PC-3 (cell line): ENCODE data around the gene MARF1.

ENCODE experiments used
- EZH2 ChIP-seq: fragments of 300-600 bp; sonication (generic); IDR thresholded peaks from one replicate; pipeline ENCODE4 v1.6.1; 2017; ENCODE audit warnings: antibody characterized with exemption, mild to moderate bottlenecking, low read length; ENCODE audit not compliant: unreplicated experiment
- TF ChIP-seq, protein P1 (sequence below): fragments of 300-600 bp; sonication (generic); conservative IDR thresholded peaks from 2 replicates; pipeline ENCODE4 v1.5.1; 2017; ENCODE audit warnings: antibody characterized with exemption, low read depth, mild to moderate bottlenecking, low read length

DNA sequence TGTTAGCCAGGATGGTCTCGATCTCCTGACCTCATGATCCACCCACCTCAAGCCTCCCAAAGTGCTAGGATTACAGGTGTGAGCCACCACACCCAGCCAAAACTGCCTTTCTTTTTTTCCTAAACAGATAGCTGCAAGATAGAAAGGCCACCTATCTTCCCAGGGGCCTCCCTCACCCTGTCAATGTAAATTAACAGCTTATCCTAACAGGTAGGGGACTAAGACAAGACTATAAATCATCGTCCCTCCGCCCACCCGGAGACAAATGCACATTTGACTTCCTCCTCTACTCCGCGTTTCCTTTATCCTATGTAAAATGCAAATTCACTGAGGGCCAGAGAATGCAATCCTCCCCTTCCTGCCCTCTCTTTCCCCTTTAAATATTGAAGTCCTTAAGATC, 71.4 kb downstream of the MARF1 start:
- TF ChIP-seq, protein P1, sequence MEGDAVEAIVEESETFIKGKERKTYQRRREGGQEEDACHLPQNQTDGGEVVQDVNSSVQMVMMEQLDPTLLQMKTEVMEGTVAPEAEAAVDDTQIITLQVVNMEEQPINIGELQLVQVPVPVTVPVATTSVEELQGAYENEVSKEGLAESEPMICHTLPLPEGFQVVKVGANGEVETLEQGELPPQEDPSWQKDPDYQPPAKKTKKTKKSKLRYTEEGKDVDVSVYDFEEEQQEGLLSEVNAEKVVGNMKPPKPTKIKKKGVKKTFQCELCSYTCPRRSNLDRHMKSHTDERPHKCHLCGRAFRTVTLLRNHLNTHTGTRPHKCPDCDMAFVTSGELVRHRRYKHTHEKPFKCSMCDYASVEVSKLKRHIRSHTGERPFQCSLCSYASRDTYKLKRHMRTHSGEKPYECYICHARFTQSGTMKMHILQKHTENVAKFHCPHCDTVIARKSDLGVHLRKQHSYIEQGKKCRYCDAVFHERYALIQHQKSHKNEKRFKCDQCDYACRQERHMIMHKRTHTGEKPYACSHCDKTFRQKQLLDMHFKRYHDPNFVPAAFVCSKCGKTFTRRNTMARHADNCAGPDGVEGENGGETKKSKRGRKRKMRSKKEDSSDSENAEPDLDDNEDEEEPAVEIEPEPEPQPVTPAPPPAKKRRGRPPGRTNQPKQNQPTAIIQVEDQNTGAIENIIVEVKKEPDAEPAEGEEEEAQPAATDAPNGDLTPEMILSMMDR: no peak
- TF ChIP-seq EZH2: no peak
